Gastrocnemius medialis (tissue), 4 donors: ENCODE data around the gene UNC5B. TPM values are rescaled to one million over a fixed set of nuclear protein-coding genes. Genes with fewer than 3 reads are reported as not detected.

Experiments
- ATAC-seq, 2 donors: fragments of 150-250 bp; one replicate each; pipeline ENCODE4 v1.9.1; 2016
- DNase-seq, 2 donors: peaks; one replicate each; pipeline ENCODE4 v3.0.0-alpha.2; 2019
- H3K27ac ChIP-seq, 4 donors: fragments of 200-600 bp; sonication (generic); 1 replicate in 1 of 4; 2 replicates in 3 of 4; pipeline ENCODE4 v1.5.1; 2016 to 2018; ENCODE audit warnings: mild to moderate bottlenecking in 2 of 4, moderate library complexity in 1 of 4
- H3K27me3 ChIP-seq, 3 donors: fragments of 200-600 bp; sonication (generic) in 2 of 3; 1 replicate in 1 of 3; 2 replicates in 2 of 3; pipeline versions ENCODE4 v1.5.1 to v1.6.0; 2016 to 2019; ENCODE audit warnings: mild to moderate bottlenecking in 1 of 3, moderate library complexity in 1 of 3
- H3K36me3 ChIP-seq, 2 donors: fragments of 200-600 bp; sonication (generic) in 1 of 2; one replicate each; pipeline ENCODE4 v1.5.1; 2017 to 2018
- H3K4me1 ChIP-seq, 2 donors: fragments of 200-600 bp; sonication (generic) in 1 of 2; one replicate each; pipeline ENCODE4 v1.5.1; 2016 to 2017; ENCODE audit warnings: mild to moderate bottlenecking in 2 of 2
- H3K4me3 ChIP-seq, 4 donors: fragments of 200-600 bp; sonication (generic) in 3 of 4; 1 replicate in 1 of 4; 2 replicates in 3 of 4; pipeline ENCODE4 v1.5.1; 2016 to 2019; ENCODE audit warnings: mild to moderate bottlenecking in 2 of 4
- H3K9me3 ChIP-seq, 3 donors: fragments of 200-600 bp; sonication (generic) in 2 of 3; 1 replicate in 1 of 3; 2 replicates in 2 of 3; pipeline ENCODE4 v1.5.1; 2016 to 2019
- CTCF ChIP-seq, 5 experiments: fragments of 450-650 bp in 3 of 5; fragments of 200-600 bp in 2 of 5; sonication (generic) in 2 of 5; IDR thresholded peaks in 4 of 5; conservative IDR thresholded peaks in 1 of 5; 1 replicate in 4 of 5; 2 replicates in 1 of 5; pipeline ENCODE4 v1.5.1; 2016 to 2019; ENCODE audit warnings: antibody characterized with exemption in 5 of 5, mild to moderate bottlenecking in 3 of 5, moderate library complexity in 3 of 5
- POLR2A ChIP-seq, 2 donors: fragments of 450-650 bp; IDR thresholded peaks; one replicate each; pipeline ENCODE4 v1.6.1; 2017; ENCODE audit warnings: antibody characterized with exemption in 2 of 2, mild to moderate bottlenecking in 2 of 2, moderate library complexity in 2 of 2
- in situ Hi-C, 4 donors: fragments of 200-750 bp; cut with MboI; loops; one replicate each; pipeline versions ENCODE4 v1.15.0 to v1.8.0; 2017; ENCODE audit warnings: low sequenced_read_pairs in 4 of 4
- intact Hi-C: fragments of 100-400 bp; cut with DNase I; formaldehyde crosslinking; loops from one replicate; pipeline ENCODE4 v1.15.1; 2023; ENCODE audit warnings: low total_unique reads
- total RNA-seq, 4 donors: library from RNA; depleted of rRNA; stranded (reverse); fragments of >200 nt; gene quantifications; one replicate each; pipeline versions ENCODE4 v1.1.0 to v1.2.3, GENCODE V29; 2016

Gene UNC5B
- total RNA-seq, 4 donors from 2014 or later: 0.65 to 1.2 (median 0.90) TPM

GRCh38 chr10:71228875-71229675, 16.7 kb downstream of the UNC5B start:
- intact Hi-C loops (no loop called here), in situ Hi-C loops (no loop called here)
- no peak overlapping the region for H3K4me3 ChIP-seq
- no peaks in the 10 kb centered on the region for H3K9me3 ChIP-seq
- no peak for DNase-seq
- H3K4me1 ChIP-seq: peaks cover 33 to 38% of the 10 kb centered on the region in 2 donors
- TF ChIP-seq CTCF (IDR thresholded peaks at IDR 0.05 in 4 of 5, conservative IDR thresholded peaks at IDR 0.05 in 1 of 5) (no peak), POLR2A (IDR thresholded peaks at IDR 0.05) (no peak)
- H3K36me3 ChIP-seq: no peaks in the 10 kb centered on the region
- no peak overlapping the region for H3K27ac ChIP-seq
- ATAC-seq: no peak
- H3K27me3 ChIP-seq: no peaks in the 10 kb centered on the region

GRCh38 chr10:71229726-71230655, 17.6 kb downstream of the UNC5B start:
- H3K36me3 ChIP-seq: no peaks in the 10 kb centered on the region
- no peak overlapping the region for H3K4me3 ChIP-seq
- H3K27ac ChIP-seq: no peak overlapping the region
- no peak for DNase-seq
- no peaks in the 10 kb centered on the region for H3K9me3 ChIP-seq
- H3K4me1 ChIP-seq: peaks cover 38 to 39% of the 10 kb centered on the region in 2 donors
- intact Hi-C loops (loop anchor here (5.0 kb wide), 1 partner anchor 37 kb away; no protein-coding TSS in a partner anchor), in situ Hi-C loops (no loop called here)
- no peak for ATAC-seq
- no peaks in the 10 kb centered on the region for H3K27me3 ChIP-seq
- TF ChIP-seq CTCF (IDR thresholded peaks at IDR 0.05 in 4 of 5, conservative IDR thresholded peaks at IDR 0.05 in 1 of 5) (no peak), POLR2A (IDR thresholded peaks at IDR 0.05) (no peak)

DNA sequence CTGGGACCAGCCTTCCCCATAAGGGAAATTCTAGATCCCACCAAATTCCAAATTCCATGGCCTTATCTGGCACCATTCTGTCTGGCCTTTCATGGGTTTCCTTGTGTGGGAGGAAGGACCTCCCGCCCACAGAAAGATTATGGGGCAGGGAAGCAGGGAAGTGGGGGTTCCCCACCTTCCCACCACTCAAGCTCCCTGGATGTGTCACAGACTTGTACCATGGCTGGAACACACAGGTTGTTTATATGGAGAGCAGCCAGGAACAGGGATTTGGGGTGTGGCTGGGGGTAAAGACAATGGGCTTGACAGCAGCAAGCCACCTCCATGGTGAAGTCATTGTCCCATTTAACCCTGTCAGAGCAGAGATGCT, 18.3 kb downstream of the UNC5B start:
- ATAC-seq (no peak), DNase-seq (no peak)
- H3K27ac ChIP-seq: no peak overlapping the region
- no peaks in the 10 kb centered on the region for H3K36me3 ChIP-seq
- intact Hi-C loops: loop anchor here (5.0 kb wide), 1 partner anchor 37 kb away; no protein-coding TSS in a partner anchor
- peaks cover 39 to 43% of the 10 kb centered on the region in 2 donors for H3K4me1 ChIP-seq
- in situ Hi-C loops: no loop called here
- H3K27me3 ChIP-seq: no peaks in the 10 kb centered on the region
- no peaks in the 10 kb centered on the region for H3K9me3 ChIP-seq
- no peak overlapping the region for H3K4me3 ChIP-seq
- TF ChIP-seq CTCF (IDR thresholded peaks at IDR 0.05 in 4 of 5, conservative IDR thresholded peaks at IDR 0.05 in 1 of 5) (no peak), POLR2A (IDR thresholded peaks at IDR 0.05) (no peak)

DNA sequence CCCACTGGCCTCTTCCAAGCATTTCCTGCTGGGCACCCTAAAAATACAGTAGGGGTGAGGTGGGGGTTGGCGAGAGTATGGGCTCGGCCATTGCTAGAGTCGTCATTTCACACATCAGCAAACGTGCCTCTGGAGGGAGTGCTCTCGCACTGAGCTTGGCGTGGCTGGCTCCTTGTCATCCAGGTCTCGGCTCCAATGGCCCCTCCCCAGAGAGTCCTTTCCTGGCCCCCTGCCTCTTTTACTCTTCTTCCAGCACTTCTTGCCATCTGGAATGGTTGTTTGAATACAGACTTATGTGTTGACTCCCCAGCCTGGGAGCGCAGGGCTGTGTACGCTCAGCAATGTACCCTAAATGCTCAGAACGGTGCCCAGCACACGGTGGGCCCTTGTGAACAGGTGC, 18.8 kb downstream of the UNC5B start:
- ATAC-seq: no peak

More for the DNA sequence above, 18.8 kb downstream of the UNC5B start:
- no peaks in the 10 kb centered on the region for H3K27me3 ChIP-seq
- no peaks in the 10 kb centered on the region for H3K36me3 ChIP-seq
- no peak for TF ChIP-seq CTCF (IDR thresholded peaks at IDR 0.05 in 4 of 5, conservative IDR thresholded peaks at IDR 0.05 in 1 of 5)
- TF ChIP-seq POLR2A (IDR thresholded peaks at IDR 0.05): no peak
- intact Hi-C loops (loop anchor here (5.0 kb wide), 1 partner anchor 36 kb away; no protein-coding TSS in a partner anchor), in situ Hi-C loops (no loop called here)
- no peak overlapping the region for H3K4me3 ChIP-seq
- DNase-seq: no peak
- peaks cover 39 to 48% of the 10 kb centered on the region in 2 donors for H3K4me1 ChIP-seq
- no peaks in the 10 kb centered on the region for H3K9me3 ChIP-seq
- peak overlapping the region in 3 of 4 donors; percentile 72 to 80 (median 73) for H3K27ac ChIP-seq
